ENCODE results near the gene KLF13. TPM values are rescaled to one million over a fixed set of nuclear protein-coding genes. Genes with fewer than 3 reads are reported as not detected.

KLF13 gene
- total RNA-seq, 1 donor from 2014 or later: 235 TPM

DNA sequence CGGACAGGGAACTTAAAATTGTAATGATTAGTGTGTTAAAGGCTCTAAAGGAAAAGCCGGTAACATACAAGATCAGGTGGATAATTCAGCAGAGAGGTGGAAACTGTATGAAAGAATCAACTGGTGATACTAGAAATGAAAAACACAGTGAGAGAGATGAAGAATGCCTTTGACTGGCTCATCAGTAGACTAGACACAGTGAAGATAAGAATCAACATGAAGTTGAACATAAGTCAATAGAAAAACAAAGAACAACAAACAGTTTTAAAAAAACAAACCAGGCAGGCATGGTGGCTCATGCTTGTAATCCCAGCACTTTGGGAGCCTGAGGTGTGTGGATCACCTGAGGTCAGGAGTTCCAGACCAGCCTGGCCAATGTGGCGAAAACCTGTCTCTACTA, 82.1 kb downstream of the KLF13 start:
- no peak for DNase-seq (ENCODE audit: low spot score in 2 of 2)
- Histone ChIP-seq H3K4me1 (no peaks in the 10 kb centered on the region), H3K27me3 (no peaks in the 10 kb centered on the region), H3K27ac (no peak overlapping the region), H3K36me3 (no peaks in the 10 kb centered on the region), H3K9me3 (peaks cover 0 to 17% of the 10 kb centered on the region in 2 donors), H3K4me3 (no peak overlapping the region)
- intact Hi-C loops (cut with DNase I): no loop called here
- TF ChIP-seq, protein P1, sequence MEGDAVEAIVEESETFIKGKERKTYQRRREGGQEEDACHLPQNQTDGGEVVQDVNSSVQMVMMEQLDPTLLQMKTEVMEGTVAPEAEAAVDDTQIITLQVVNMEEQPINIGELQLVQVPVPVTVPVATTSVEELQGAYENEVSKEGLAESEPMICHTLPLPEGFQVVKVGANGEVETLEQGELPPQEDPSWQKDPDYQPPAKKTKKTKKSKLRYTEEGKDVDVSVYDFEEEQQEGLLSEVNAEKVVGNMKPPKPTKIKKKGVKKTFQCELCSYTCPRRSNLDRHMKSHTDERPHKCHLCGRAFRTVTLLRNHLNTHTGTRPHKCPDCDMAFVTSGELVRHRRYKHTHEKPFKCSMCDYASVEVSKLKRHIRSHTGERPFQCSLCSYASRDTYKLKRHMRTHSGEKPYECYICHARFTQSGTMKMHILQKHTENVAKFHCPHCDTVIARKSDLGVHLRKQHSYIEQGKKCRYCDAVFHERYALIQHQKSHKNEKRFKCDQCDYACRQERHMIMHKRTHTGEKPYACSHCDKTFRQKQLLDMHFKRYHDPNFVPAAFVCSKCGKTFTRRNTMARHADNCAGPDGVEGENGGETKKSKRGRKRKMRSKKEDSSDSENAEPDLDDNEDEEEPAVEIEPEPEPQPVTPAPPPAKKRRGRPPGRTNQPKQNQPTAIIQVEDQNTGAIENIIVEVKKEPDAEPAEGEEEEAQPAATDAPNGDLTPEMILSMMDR (IDR thresholded peaks at IDR 0.05): no peak

DNA sequence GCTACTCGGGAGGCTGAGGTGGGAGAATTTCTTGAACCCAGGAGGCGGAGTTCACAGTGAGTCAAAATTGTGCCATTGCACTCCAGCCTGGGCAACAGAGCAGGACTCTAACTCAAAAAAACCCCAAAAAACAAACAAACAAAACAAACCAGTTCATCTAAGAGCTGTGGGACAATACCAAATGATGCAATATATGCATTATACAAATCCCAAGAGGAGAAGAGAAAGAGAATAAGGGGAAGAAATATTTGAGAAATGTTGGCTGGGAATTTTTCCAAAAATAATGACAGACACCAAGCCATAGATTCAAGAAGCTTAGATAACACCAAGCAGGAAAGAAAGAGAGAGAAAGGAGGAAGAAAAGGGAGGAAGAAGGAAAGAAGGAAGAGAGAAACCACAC, 82.5 kb downstream of the KLF13 start:
- H3K4me1 ChIP-seq: no peaks in the 10 kb centered on the region
- peaks cover 0 to 17% of the 10 kb centered on the region in 2 donors for H3K9me3 ChIP-seq
- TF ChIP-seq, protein P1 (IDR thresholded peaks at IDR 0.05): no peak
- H3K36me3 ChIP-seq: no peaks in the 10 kb centered on the region
- no peak overlapping the region for H3K27ac ChIP-seq
- no peak for DNase-seq (ENCODE audit: low spot score in 2 of 2)
- no peak overlapping the region for H3K4me3 ChIP-seq
- H3K27me3 ChIP-seq: no peaks in the 10 kb centered on the region
- intact Hi-C loops (cut with DNase I): no loop called here

DNA sequence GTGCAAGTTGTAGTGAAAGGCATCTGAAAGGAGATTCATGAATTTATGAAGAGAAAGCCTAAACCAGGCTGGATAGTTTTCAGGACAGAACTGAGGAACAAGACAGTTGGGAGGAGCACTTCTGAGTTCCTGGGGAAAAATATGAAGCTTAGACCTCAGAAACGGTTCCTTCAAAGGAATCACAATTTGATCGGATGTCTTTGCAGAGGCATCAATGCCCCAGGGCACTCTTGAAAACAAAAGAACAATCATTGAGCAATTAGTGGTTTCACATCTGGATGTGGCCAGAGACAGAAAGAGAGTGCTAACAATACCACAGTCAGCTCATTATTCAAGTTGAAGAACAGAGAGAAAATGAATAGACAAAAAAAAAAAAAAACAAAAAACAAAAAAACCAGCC, 86.2 kb downstream of the KLF13 start:
- no peak overlapping the region for H3K27ac ChIP-seq
- H3K4me1 ChIP-seq: no peaks in the 10 kb centered on the region
- TF ChIP-seq, protein P1 (IDR thresholded peaks at IDR 0.05): no peak
- no peak overlapping the region for H3K4me3 ChIP-seq
- no peaks in the 10 kb centered on the region for H3K36me3 ChIP-seq
- intact Hi-C loops (cut with DNase I): no loop called here
- DNase-seq (ENCODE audit: low spot score in 2 of 2): no peak
- H3K27me3 ChIP-seq: no peaks in the 10 kb centered on the region
- peaks cover 0 to 17% of the 10 kb centered on the region in 2 donors for H3K9me3 ChIP-seq

DNA sequence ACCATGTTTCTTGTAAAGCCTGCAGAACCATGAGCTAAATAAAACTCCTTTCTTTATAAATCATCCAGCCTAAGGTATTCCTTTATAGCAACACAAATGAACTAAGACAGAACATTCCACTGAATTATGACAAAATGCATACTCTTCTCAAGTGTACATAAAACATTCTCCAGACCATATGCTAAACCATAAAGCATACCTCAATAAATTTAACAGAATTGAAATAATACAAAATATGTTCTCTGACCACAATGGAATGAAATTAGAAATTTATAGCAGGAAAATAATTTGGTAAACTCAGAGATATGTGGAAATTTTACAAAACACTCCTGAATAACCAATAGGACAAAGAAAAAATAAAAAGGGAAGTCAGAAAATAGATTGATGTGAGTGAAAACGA, 88.6 kb downstream of the KLF13 start:
- no peak for DNase-seq (ENCODE audit: low spot score in 2 of 2)
- Histone ChIP-seq H3K9me3 (peaks cover 0 to 19% of the 10 kb centered on the region in 2 donors), H3K27ac (no peak overlapping the region), H3K36me3 (no peaks in the 10 kb centered on the region), H3K4me1 (no peaks in the 10 kb centered on the region), H3K27me3 (no peaks in the 10 kb centered on the region), H3K4me3 (no peak overlapping the region)
- TF ChIP-seq, protein P1 (IDR thresholded peaks at IDR 0.05): no peak
- intact Hi-C loops (cut with DNase I): no loop called here

DNA sequence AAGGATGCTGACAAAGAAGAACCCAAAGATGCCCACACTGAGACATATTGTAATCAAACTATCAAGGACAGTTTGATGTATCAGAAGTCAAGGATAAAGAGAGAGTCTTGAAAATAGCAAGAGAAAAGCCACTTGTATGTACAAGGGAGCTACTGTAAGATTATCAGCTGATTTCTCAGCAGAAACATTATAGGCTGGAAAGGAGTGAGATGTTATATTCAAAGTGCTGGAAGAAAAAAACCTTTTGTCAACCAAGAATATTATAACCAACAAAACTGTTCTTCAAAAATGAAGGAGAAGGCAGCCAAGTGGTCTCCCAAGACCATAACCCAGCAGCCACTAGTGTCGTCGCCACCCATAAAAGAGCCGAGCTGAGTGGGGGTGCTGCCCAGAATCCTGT, 93.2 kb downstream of the KLF13 start:
- no peak for DNase-seq (ENCODE audit: low spot score in 2 of 2)
- Histone ChIP-seq H3K4me1 (no peaks in the 10 kb centered on the region), H3K27ac (no peak overlapping the region), H3K27me3 (no peaks in the 10 kb centered on the region), H3K36me3 (no peaks in the 10 kb centered on the region), H3K9me3 (peaks cover 4 to 22% of the 10 kb centered on the region in 2 donors), H3K4me3 (no peak overlapping the region)
- intact Hi-C loops (cut with DNase I): no loop called here
- TF ChIP-seq, protein P1 (IDR thresholded peaks at IDR 0.05): no peak

DNA sequence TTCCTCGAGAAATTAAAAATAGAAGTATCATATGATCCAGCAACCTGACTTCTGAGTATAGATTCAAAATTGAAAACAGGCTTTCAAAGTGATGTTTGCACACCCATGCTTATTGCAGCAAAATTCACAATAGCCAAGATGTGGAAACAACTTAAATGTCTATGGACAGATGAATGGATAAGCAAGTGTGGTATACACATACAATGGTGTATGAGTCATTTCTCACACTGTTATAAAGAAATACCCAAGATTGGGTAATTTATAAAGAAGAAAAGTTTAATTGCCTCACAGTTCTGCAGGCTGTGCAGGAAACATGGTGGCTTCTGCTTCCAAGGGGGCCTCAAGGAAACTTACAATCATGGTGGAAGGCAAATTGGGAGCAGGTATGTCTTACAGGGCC, 100.8 kb downstream of the KLF13 start:
- no peak for DNase-seq (ENCODE audit: low spot score in 2 of 2)
- Histone ChIP-seq H3K4me1 (no peaks in the 10 kb centered on the region), H3K27ac (no peak overlapping the region), H3K27me3 (no peaks in the 10 kb centered on the region), H3K9me3 (peaks cover 0 to 4% of the 10 kb centered on the region in 2 donors), H3K36me3 (no peaks in the 10 kb centered on the region), H3K4me3 (no peak overlapping the region)
- intact Hi-C loops (cut with DNase I): no loop called here
- TF ChIP-seq, protein P1 (IDR thresholded peaks at IDR 0.05): no peak
